Esophagus squamous epithelium (tissue), 4 donors: Measurements from ENCODE around the gene HDAC3.

ENCODE experiments used
- POLR2A ChIP-seq, 4 donors: fragments of 450-650 bp; IDR thresholded peaks; one replicate each; pipeline ENCODE4 v1.6.1; 2017; ENCODE audit warnings: antibody characterized with exemption in 4 of 4, mild to moderate bottlenecking in 4 of 4, moderate library complexity in 3 of 4
- TF ChIP-seq, protein P1 (sequence below), 6 experiments: fragments of 450-650 bp in 4 of 6; fragments of 200-600 bp in 2 of 6; sonication (generic) in 2 of 6; IDR thresholded peaks; one replicate each; pipeline ENCODE4 v1.5.1; 2016 to 2019; ENCODE audit warnings: antibody characterized with exemption in 6 of 6, mild to moderate bottlenecking in 4 of 6, moderate library complexity in 4 of 6

DNA sequence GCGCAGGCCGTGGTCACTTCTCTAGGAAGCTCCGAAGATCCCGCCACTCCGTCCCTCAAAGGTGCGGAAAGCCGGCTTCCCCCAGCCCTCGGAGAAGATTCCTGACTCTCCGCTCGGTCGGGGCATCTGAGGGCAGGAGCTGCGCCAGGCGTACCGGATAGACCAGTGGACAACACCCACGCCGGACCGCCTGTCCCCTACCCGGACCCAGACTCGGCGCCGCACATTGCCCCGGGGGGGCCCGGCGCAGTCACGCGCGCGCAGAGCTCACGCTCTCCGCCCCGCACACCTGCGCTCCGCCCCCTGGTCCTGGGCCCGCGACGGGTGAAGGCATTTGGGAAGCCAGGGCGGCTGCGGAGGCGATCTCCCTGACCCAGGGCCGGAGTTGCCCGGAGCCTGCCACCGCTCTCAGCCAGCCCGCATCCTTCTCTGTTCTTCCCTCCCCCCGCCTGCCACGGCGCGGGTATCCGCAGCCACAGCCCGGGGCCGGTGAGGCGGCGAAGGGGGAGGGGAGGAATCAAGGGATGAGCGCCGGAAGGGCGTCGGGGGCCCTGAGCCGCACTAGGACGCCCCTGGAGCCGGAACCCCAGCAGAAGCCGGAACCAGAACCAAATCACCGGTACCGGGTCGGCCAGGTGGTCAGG is 596 bp upstream of the HDAC3 start:
- TF ChIP-seq, protein P1, sequence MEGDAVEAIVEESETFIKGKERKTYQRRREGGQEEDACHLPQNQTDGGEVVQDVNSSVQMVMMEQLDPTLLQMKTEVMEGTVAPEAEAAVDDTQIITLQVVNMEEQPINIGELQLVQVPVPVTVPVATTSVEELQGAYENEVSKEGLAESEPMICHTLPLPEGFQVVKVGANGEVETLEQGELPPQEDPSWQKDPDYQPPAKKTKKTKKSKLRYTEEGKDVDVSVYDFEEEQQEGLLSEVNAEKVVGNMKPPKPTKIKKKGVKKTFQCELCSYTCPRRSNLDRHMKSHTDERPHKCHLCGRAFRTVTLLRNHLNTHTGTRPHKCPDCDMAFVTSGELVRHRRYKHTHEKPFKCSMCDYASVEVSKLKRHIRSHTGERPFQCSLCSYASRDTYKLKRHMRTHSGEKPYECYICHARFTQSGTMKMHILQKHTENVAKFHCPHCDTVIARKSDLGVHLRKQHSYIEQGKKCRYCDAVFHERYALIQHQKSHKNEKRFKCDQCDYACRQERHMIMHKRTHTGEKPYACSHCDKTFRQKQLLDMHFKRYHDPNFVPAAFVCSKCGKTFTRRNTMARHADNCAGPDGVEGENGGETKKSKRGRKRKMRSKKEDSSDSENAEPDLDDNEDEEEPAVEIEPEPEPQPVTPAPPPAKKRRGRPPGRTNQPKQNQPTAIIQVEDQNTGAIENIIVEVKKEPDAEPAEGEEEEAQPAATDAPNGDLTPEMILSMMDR (IDR thresholded peaks at IDR 0.05), result no peak
- no peak for TF ChIP-seq POLR2A (IDR thresholded peaks at IDR 0.05)
